ENCODE results near the gene CX3CR1.
"Not testable (repeated sequence)": the region's sequence is repeated elsewhere in the genome, so short reads cannot be mapped to it uniquely, and the experiment has no call there.

Gene CX3CR1

GRCh38 chr3:39279745-39280517, at the start of gene CX3CR1:
CX3CR1 (minus strand) TSS chr3:39280036; CDS start chr3:39266509, 13,527 bp downstream.
- in situ Hi-C loops (cut with MboI; ENCODE audit: low sequenced_read_pairs), result loop anchor here (10.0 to 25.0 kb wide), 2 partner anchors 85 to 193 kb away; partner anchors contain the start of gene XIRP1

GRCh38 chr3:39329493-39329892, 49.7 kb upstream of the CX3CR1 start, which contains the start of gene CCR8:
CCR8 (plus strand) TSS chr3:39329709; CDS start chr3:39332332, 2,623 bp downstream.
- in situ Hi-C loops (cut with MboI; ENCODE audit: low sequenced_read_pairs), result no loop called here

GRCh38 chr3:39327746-39328349, 48.0 kb upstream of the CX3CR1 start:
- in situ Hi-C loops (cut with MboI; ENCODE audit: low sequenced_read_pairs), result no loop called here

- in situ Hi-C loops (cut with MboI; ENCODE audit: low sequenced_read_pairs), result no loop called here
Measured at GRCh38 chr3:39327053-39327745, 47.4 kb upstream of the CX3CR1 start.

GRCh38 chr3:39325236-39325635, 45.4 kb upstream of the CX3CR1 start:
- in situ Hi-C loops (cut with MboI; ENCODE audit: low sequenced_read_pairs), result no loop called here

- in situ Hi-C loops (cut with MboI; ENCODE audit: low sequenced_read_pairs), result no loop called here
Measured at GRCh38 chr3:39323494-39323893, 43.7 kb upstream of the CX3CR1 start.

GRCh38 chr3:39322936-39323335, 43.1 kb upstream of the CX3CR1 start:
- in situ Hi-C loops (cut with MboI; ENCODE audit: low sequenced_read_pairs), result no loop called here

GRCh38 chr3:39322209-39322715, 42.4 kb upstream of the CX3CR1 start:
- in situ Hi-C loops (cut with MboI; ENCODE audit: low sequenced_read_pairs), result not testable (repeated sequence)

GRCh38 chr3:39321574-39321983, 41.7 kb upstream of the CX3CR1 start:
- in situ Hi-C loops (cut with MboI; ENCODE audit: low sequenced_read_pairs), result not testable (repeated sequence)

GRCh38 chr3:39319249-39319648, 39.4 kb upstream of the CX3CR1 start:
- in situ Hi-C loops (cut with MboI; ENCODE audit: low sequenced_read_pairs), result no loop called here

- in situ Hi-C loops (cut with MboI; ENCODE audit: low sequenced_read_pairs), result no loop called here
Measured at GRCh38 chr3:39318301-39318700, 38.5 kb upstream of the CX3CR1 start.

- in situ Hi-C loops (cut with MboI; ENCODE audit: low sequenced_read_pairs), result no loop called here
Measured at GRCh38 chr3:39317571-39318169, 37.8 kb upstream of the CX3CR1 start.

GRCh38 chr3:39315420-39315819, 35.6 kb upstream of the CX3CR1 start:
- in situ Hi-C loops (cut with MboI; ENCODE audit: low sequenced_read_pairs), result no loop called here

- in situ Hi-C loops (cut with MboI; ENCODE audit: low sequenced_read_pairs), result no loop called here
Measured at GRCh38 chr3:39313289-39313688, 33.5 kb upstream of the CX3CR1 start.

- in situ Hi-C loops (cut with MboI; ENCODE audit: low sequenced_read_pairs), result no loop called here
Measured at GRCh38 chr3:39302178-39302577, 22.3 kb upstream of the CX3CR1 start.

GRCh38 chr3:39299279-39299678, 19.4 kb upstream of the CX3CR1 start:
- in situ Hi-C loops (cut with MboI; ENCODE audit: low sequenced_read_pairs), result loop anchor here (25.0 kb wide), 1 partner anchor 212 kb away; no protein-coding TSS in a partner anchor

- in situ Hi-C loops (cut with MboI; ENCODE audit: low sequenced_read_pairs), result loop anchor here (25.0 kb wide), 1 partner anchor 209 kb away; no protein-coding TSS in a partner anchor
Measured at GRCh38 chr3:39296197-39297077, 16.6 kb upstream of the CX3CR1 start.

- in situ Hi-C loops (cut with MboI; ENCODE audit: low sequenced_read_pairs), result loop anchor here (25.0 kb wide), 1 partner anchor 208 kb away; no protein-coding TSS in a partner anchor
Measured at GRCh38 chr3:39295184-39295775, 15.4 kb upstream of the CX3CR1 start.

- in situ Hi-C loops (cut with MboI; ENCODE audit: low sequenced_read_pairs), result loop anchor here (25.0 kb wide), 1 partner anchor 207 kb away; no protein-coding TSS in a partner anchor
Measured at GRCh38 chr3:39294446-39295183, 14.8 kb upstream of the CX3CR1 start.
